ENCODE measurements around the gene SOX6. TPM values are rescaled to one million over a fixed set of nuclear protein-coding genes. Genes with fewer than 3 reads are reported as not detected.

SOX6 gene
- total and polyA plus RNA-seq, 2 donors (not counting 3 experiments of a cell fraction or from before 2014, with no cell fraction given): 0.14 to 3.7 TPM

DNA sequence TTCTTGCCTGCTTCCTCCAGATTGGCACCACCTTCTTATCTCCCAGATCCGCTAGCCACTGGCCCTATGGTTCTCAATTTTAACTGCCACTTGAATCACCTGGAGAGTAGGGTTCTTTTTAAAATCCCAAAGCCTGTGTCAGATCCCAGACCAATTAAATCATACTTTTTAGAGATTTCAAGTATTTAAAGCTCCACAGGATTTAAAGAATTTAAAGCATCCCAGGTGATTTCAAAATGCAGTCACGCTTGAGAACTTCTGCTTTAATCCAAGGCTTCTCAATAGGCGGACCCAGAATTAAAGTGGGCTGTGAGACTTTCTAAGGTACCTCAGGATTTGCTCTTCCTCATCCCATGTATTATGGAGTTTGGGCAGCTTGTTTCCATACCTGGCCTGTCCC lies 400.0 kb downstream of the SOX6 start:
- no TSS peak for BruUV-seq (replicated peaks)
- intact Hi-C loops (cut with micrococcal nuclease): no loop called here

More for the DNA sequence above, 400.0 kb downstream of the SOX6 start:
- Histone ChIP-seq H3K9me1 (replicated peaks; ENCODE audit: control insufficient read depth, extremely low read depth, insufficient read depth, low read length) (no peaks in the 10 kb centered on the region), H3K4me2 (ENCODE audit: insufficient read depth, low read length) (no peak overlapping the region), H2AFZ (ENCODE audit: low read depth, low read length) (no peak overlapping the region), H3K9ac (replicated peaks; ENCODE audit: extremely low read depth, insufficient read depth, low read length) (no peak overlapping the region), H3K27me3 (ENCODE audit: control insufficient read depth in 2 of 2, insufficient read depth in 2 of 2, low read length in 2 of 2) (peaks cover 5% of the 10 kb centered on the region in 2 experiments), H3K4me1 (ENCODE audit: control insufficient read depth, extremely low read depth, insufficient read depth, low read length) (no peaks in the 10 kb centered on the region), H3K27ac (ENCODE audit: insufficient read depth, low read depth, low read length) (no peak overlapping the region), H3K79me2 (ENCODE audit: control insufficient read depth, insufficient read depth, low read length) (no peaks in the 10 kb centered on the region), H4K20me1 (replicated peaks; ENCODE audit: control insufficient read depth, extremely low read depth, insufficient read depth, low read length) (no peaks in the 10 kb centered on the region), H3K36me3 (ENCODE audit: control insufficient read depth in 2 of 2, extremely low read depth in 1 of 2, insufficient read depth in 2 of 2, low read length in 2 of 2) (no peaks in the 10 kb centered on the region), H3K9me3 (replicated peaks; ENCODE audit: control insufficient read depth, insufficient read depth, low read length) (no peaks in the 10 kb centered on the region), H3K4me3 (replicated peaks in 1 of 3; ENCODE audit: insufficient read depth in 1 of 3, low read depth in 1 of 3, low read length in 3 of 3) (no peak overlapping the region)
- dilution Hi-C loops (cut with MboI; ENCODE audit: extremely low pct_ligation_motif_present, low sequenced_read_pairs): no loop called here
- FAIRE-seq (no peak), DNase-seq (ENCODE audit: low read depth, low spot score) (no peak)
- TF ChIP-seq, protein P1, sequence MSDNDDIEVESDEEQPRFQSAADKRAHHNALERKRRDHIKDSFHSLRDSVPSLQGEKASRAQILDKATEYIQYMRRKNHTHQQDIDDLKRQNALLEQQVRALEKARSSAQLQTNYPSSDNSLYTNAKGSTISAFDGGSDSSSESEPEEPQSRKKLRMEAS (IDR thresholded peaks at IDR 0.05; ENCODE audit: insufficient read depth, insufficient read length): no peak
- TF ChIP-seq GATA2 (IDR thresholded peaks at IDR 0.05; ENCODE audit: insufficient read depth, insufficient read length, low read depth, low read length): no peak
- TF ChIP-seq, protein P2, sequence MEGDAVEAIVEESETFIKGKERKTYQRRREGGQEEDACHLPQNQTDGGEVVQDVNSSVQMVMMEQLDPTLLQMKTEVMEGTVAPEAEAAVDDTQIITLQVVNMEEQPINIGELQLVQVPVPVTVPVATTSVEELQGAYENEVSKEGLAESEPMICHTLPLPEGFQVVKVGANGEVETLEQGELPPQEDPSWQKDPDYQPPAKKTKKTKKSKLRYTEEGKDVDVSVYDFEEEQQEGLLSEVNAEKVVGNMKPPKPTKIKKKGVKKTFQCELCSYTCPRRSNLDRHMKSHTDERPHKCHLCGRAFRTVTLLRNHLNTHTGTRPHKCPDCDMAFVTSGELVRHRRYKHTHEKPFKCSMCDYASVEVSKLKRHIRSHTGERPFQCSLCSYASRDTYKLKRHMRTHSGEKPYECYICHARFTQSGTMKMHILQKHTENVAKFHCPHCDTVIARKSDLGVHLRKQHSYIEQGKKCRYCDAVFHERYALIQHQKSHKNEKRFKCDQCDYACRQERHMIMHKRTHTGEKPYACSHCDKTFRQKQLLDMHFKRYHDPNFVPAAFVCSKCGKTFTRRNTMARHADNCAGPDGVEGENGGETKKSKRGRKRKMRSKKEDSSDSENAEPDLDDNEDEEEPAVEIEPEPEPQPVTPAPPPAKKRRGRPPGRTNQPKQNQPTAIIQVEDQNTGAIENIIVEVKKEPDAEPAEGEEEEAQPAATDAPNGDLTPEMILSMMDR (IDR thresholded peaks at IDR 0.05; ENCODE audit: extremely low read depth in 1 of 2, insufficient read depth in 1 of 2, low read depth in 1 of 2, low read length in 2 of 2): no peak
- no peak for TF ChIP-seq FOS (IDR thresholded peaks at IDR 0.05; ENCODE audit: borderline replicate concordance, insufficient read depth, low read length)
- TF ChIP-seq JUN (IDR thresholded peaks at IDR 0.05; ENCODE audit: borderline replicate concordance, insufficient read depth, insufficient read length, low read depth): no peak
- no peak for TF ChIP-seq POLR2AphosphoS5 (IDR thresholded peaks at IDR 0.05; ENCODE audit: insufficient read depth, low read depth, low read length)
- TF ChIP-seq MYC (IDR thresholded peaks at IDR 0.05; ENCODE audit: low read depth, low read length): no peak
- no peak for TF ChIP-seq POLR2A (IDR thresholded peaks at IDR 0.05; ENCODE audit: low read depth, low read length)
- POLR2A ChIA-PET: no interaction called here
- CTCF ChIA-PET: interaction anchor here (0.8 to 1.9 kb wide), 2 partner anchors 16 to 134 kb away, joined by 3 to 7 read pairs; no protein-coding TSS in a partner anchor
